ENCODE data around the gene EBI3. TPM values are rescaled to one million over a fixed set of nuclear protein-coding genes. Genes with fewer than 3 reads are reported as not detected.
A peak's percentile ranks its signal among the peaks of the same experiment; 100 is the strongest.
"Not testable (repeated sequence)": the region's sequence is repeated elsewhere in the genome, so short reads cannot be mapped to it uniquely, and the experiment has no call there.

The EBI3 gene
- total RNA-seq, 1 donor from 2014 or later, result 186 TPM

- ChIA-PET CTCF (interaction anchor here (1.7 to 2.1 kb wide), 2 partner anchors 11 to 15 kb away, joined by 4 to 8 read pairs; partner anchors contain the start of gene YJU2), POLR2A (interaction anchor here (0.6 to 4.7 kb wide), 5 partner anchors 14 to 731 kb away, joined by 3 to 60 read pairs (median 4); partner anchors contain the start of genes EEF2 and YJU2)
- no peak for TF ChIP-seq CTCF (IDR thresholded peaks at IDR 0.05)
- DNase-seq, result no peak
- ATAC-seq (ENCODE audit: low read depth), result no peak
- Mint-ChIP-seq H3K4me3 (no peak overlapping the region), H3K27me3 (no peaks in the 10 kb centered on the region), H3K27ac (no peak overlapping the region), H3K36me3 (ENCODE audit: low read depth) (peaks cover 43% of the 10 kb centered on the region), H3K9me3 (no peaks in the 10 kb centered on the region), H3K4me1 (peaks cover 16% of the 10 kb centered on the region)
- intact Hi-C loops (cut with micrococcal nuclease), result loop anchor here (1.0 kb wide), 1 partner anchor 120 kb away; no protein-coding TSS in a partner anchor
Observed at GRCh38 chr19:4232614-4233281, 3.4 kb downstream of the EBI3 start.

GRCh38 chr19:4233282-4233853 lies 4.0 kb downstream of the EBI3 start:
- H3K36me3 Mint-ChIP-seq (ENCODE audit: low read depth), result peaks cover 49% of the 10 kb centered on the region
- ATAC-seq (ENCODE audit: low read depth) (no peak), DNase-seq (peak; percentile 71)
- ChIA-PET POLR2A (interaction anchor here (4.7 kb wide), 1 partner anchor 14 kb away, joined by 60 read pairs; the partner anchor contains the start of gene YJU2), CTCF (interaction anchor here (1.7 to 2.1 kb wide), 2 partner anchors 11 to 14 kb away, joined by 4 to 8 read pairs; partner anchors contain the start of gene YJU2)
- H3K4me1 Mint-ChIP-seq, result peaks cover 16% of the 10 kb centered on the region
- peak overlapping the region; percentile 62 for H3K27ac Mint-ChIP-seq
- peak overlapping the region; percentile 60 for H3K4me3 Mint-ChIP-seq
- no peak for TF ChIP-seq CTCF (IDR thresholded peaks at IDR 0.05)
- no peaks in the 10 kb centered on the region for H3K27me3 Mint-ChIP-seq
- intact Hi-C loops (cut with micrococcal nuclease), result loop anchor here (1.0 kb wide), 1 partner anchor 119 kb away; no protein-coding TSS in a partner anchor
- no peaks in the 10 kb centered on the region for H3K9me3 Mint-ChIP-seq

GRCh38 chr19:4234142-4234861 lies 5.0 kb downstream of the EBI3 start:
- Mint-ChIP-seq H3K27me3 (no peaks in the 10 kb centered on the region), H3K9me3 (no peaks in the 10 kb centered on the region), H3K4me1 (peaks cover 16% of the 10 kb centered on the region), H3K27ac (no peak overlapping the region), H3K4me3 (no peak overlapping the region), H3K36me3 (ENCODE audit: low read depth) (peaks cover 52% of the 10 kb centered on the region)
- intact Hi-C loops (cut with micrococcal nuclease), result no loop called here
- DNase-seq (no peak), ATAC-seq (ENCODE audit: low read depth) (no peak)
- ChIA-PET POLR2A (interaction anchor here (1.1 kb wide), 1 partner anchor 13 kb away, joined by 4 read pairs; the partner anchor contains the start of gene YJU2), CTCF (interaction anchor here (1.7 to 2.1 kb wide), 2 partner anchors 10 to 13 kb away, joined by 4 to 8 read pairs; partner anchors contain the start of gene YJU2)
- TF ChIP-seq CTCF (IDR thresholded peaks at IDR 0.05), result no peak

GRCh38 chr19:4234862-4235201 lies 5.5 kb downstream of the EBI3 start:
- no peak for ATAC-seq (ENCODE audit: low read depth)
- peaks cover 16% of the 10 kb centered on the region for H3K4me1 Mint-ChIP-seq
- H3K4me3 Mint-ChIP-seq, result no peak overlapping the region

GRCh38 chr19:4237510-4237909 lies 8.2 kb downstream of the EBI3 start:
- Mint-ChIP-seq H3K36me3 (ENCODE audit: low read depth) (peaks cover 47% of the 10 kb centered on the region), H3K4me1 (peaks cover 19% of the 10 kb centered on the region)
- ATAC-seq (ENCODE audit: low read depth); H3K4me3 Mint-ChIP-seq; H3K27ac Mint-ChIP-seq; CTCF ChIA-PET; H3K9me3 Mint-ChIP-seq; DNase-seq; H3K27me3 Mint-ChIP-seq; intact Hi-C loops (cut with micrococcal nuclease): not testable (repeated sequence)
- POLR2A ChIA-PET, result interaction anchor here (1.4 to 1.9 kb wide), 2 partner anchors 9 to 234 kb away, joined by 4 to 5 read pairs; partner anchors contain the start of genes HDGFL2 and YJU2

More at GRCh38 chr19:4234862-4235201, 5.5 kb downstream of the EBI3 start:
- H3K27ac Mint-ChIP-seq, result no peak overlapping the region
- no peaks in the 10 kb centered on the region for H3K27me3 Mint-ChIP-seq
- POLR2A ChIA-PET, result interaction anchor here (1.1 kb wide), 1 partner anchor 12 kb away, joined by 4 read pairs; the partner anchor contains the start of gene YJU2
- no peaks in the 10 kb centered on the region for H3K9me3 Mint-ChIP-seq
- TF ChIP-seq CTCF (IDR thresholded peaks at IDR 0.05), result no peak
- CTCF ChIA-PET, result no interaction called here
- no peak for DNase-seq
- peaks cover 50% of the 10 kb centered on the region for H3K36me3 Mint-ChIP-seq (ENCODE audit: low read depth)
- intact Hi-C loops (cut with micrococcal nuclease), result no loop called here

All from activated B cell treated with CpG ODN at 0.5 μM for 24 hours (primary cell).